Urothelium cell line (cell line): Measurements from ENCODE around the gene ARHGAP15.

ENCODE experiments used
- DNase-seq: peaks from one replicate; pipeline ENCODE4 v3.0.0; 2011; ENCODE audit warnings: low spot score, mixed read lengths
- FAIRE-seq: peaks from 2 replicates; lab custom pipeline; 2011; peaks lifted over from hg19 to GRCh38; lab: Jason Lieb, UNC

The ARHGAP15 gene

DNA sequence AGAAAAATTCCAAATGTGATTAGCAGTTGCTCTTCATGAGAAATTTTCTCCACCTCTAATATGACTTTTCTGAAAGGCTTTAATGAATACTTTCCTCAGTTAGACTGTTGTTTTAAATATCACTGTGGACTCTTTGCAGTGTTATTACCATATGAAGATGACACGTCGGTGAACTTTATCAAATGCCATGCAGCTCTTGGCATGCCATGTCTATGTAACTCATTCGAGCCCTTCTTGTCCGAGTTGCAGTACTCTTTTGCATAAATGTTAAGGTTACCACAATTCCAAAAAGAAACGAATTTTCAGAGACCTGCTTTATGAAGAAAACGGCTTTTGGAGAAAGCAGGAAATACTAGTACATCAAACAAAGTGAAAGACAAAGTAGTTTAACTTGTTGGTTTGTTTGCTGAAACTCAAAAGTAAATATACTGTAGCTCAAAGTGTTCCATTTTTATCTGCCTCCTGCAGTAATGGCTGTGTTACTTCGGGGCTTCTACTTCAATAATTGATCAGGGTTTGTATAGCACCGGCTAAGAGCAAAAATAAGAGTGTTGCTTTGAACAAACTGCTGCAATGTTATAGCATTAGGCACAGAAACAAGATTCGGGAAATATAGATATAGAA, 204.1 kb downstream of the ARHGAP15 start:
- DNase-seq (no peak), FAIRE-seq (no peak)

GRCh38 chr2:143333847-143334246, 204.6 kb downstream of the ARHGAP15 start:
- DNase-seq (no peak), FAIRE-seq (no peak)

DNA sequence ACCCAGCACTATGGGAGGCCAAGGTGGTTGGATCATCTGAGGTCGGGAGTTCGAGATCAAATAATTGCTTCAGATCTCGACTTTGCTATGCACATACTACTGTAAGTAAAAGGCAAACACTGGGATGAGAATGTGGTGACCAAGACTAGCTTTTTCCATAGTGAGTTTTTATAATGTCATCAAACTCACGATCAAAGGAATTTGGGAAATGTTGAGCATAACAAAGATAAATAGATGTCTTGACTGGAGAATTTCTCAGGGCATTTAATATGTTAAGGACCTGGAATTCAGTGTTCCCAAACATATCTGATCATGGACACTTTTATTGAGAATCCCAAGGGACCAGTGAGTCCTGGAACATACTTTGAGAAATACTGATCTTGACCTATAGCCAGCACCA, 205.6 kb downstream of the ARHGAP15 start:
- DNase-seq (no peak), FAIRE-seq (no peak)

- DNase-seq (no peak), FAIRE-seq (no peak)
These were observed 207.5 kb downstream of the ARHGAP15 start for GRCh38 chr2:143336719-143337210.

DNA sequence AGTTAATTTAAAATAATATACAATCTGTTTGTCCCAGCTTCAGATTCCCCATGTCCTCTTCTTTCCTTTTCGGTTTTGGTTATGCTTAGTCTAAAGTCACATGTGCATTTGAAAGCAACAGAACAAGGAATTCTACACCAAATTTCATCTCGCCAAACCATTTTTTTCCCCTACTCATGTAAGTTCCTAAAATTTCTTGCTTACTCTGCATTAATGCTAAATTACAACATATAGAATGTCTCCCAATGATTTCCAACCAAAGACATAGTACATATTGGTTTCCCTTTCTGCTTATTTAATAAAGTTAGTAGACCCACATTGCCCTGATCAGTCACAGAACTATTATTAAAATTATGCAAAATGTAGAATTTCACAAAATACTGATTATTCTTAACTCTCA, 212.3 kb downstream of the ARHGAP15 start:
- FAIRE-seq: no peak
- DNase-seq: no peak

DNA sequence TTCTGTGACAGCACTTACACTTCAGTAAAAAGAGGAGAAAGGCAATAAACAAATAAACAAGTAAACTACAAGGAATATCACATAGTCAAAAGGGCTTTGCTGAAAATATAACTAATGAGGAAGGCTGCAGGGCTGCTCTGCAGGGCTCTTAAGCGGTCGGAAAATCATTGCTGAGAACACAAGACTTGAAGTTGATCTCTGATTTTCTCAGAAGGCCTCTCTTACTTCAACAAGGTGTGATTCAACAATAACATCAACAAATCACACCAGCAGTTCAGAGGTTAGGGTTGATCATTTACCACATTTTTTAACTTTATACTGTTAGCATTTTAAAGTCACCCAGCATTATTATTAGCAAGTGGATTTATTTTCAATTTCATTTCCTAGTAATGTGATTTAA, 215.6 kb downstream of the ARHGAP15 start:
- DNase-seq (no peak), FAIRE-seq (no peak)

GRCh38 chr2:143345887-143346787, 216.9 kb downstream of the ARHGAP15 start:
- FAIRE-seq (no peak), DNase-seq (no peak)

GRCh38 chr2:143347271-143347695, 218.1 kb downstream of the ARHGAP15 start:
- DNase-seq (no peak), FAIRE-seq (no peak)

DNA sequence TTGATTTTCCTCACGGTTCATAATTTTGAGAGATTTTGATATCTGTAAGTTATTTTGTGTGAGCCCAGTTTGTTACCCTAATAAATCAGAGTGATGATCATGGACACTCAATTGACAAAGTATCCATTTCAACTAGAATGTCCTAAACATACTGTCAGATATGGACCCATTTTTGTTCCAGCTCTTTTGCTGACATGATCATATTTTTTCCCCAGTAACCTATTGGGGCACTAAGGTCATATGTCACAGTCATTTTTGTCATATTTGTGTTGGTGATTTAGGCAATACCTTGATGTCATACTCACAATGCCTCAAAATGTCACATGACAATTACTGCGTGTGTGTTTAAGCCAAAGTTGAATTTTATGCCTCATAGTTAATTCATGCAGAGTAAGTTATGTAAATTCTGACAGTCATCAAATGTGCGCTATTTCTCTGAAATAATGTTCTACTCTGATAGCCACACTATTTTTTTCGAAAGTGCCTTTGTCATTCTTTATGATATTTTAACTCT, 218.7 kb downstream of the ARHGAP15 start:
- DNase-seq (no peak), FAIRE-seq (no peak)

DNA sequence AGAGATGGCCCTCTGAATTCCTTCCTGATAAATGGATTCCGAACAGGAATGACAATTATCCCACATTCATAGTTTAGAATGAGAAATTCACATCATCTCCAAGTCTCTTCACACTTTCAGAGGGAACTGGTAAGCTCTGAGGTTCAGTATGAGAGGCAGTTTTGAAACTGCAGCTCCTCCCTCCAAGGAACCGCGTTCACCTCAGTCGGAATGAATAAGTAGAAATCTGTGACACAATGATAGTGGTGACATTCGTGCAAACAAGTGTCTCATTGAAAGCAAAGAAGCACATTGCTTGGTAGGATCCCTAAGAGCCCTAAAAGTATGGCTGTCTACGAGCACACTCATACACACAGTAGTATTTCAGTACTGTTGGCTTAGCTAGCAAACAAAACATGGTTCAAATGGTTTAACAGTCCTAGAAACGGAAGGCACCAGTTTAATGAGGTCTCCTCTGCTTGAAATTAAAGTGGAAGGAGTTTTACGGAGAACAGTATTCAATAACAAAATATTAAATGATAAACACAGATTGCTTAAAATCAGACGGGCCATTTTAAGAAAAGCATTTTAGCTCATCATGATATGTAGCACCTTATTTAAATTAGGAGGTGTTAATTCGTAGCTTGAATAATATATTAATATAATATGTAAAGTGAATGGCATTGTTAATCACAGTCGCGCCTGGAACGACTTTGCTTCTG, 225.0 kb downstream of the ARHGAP15 start:
- DNase-seq: no peak
- no peak for FAIRE-seq

DNA sequence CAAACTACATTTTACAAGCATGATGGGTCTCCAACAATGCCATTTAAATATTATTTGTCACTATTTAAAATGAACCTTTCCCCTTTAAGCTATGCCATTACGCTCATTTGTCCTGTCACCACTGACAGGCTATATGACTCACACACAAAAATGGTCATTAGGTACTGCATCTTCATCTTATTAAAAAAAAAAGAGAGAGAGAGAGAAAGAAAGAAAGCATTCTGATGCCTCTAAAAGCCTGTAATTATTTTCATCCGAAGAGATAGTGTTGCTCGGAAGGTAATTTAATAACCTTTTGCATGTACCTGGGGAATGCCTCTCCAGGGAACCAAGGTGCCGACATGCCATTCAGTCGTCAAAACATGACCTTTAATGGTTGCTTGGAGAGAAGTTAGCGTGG, 226.7 kb downstream of the ARHGAP15 start:
- DNase-seq (no peak), FAIRE-seq (no peak)

DNA sequence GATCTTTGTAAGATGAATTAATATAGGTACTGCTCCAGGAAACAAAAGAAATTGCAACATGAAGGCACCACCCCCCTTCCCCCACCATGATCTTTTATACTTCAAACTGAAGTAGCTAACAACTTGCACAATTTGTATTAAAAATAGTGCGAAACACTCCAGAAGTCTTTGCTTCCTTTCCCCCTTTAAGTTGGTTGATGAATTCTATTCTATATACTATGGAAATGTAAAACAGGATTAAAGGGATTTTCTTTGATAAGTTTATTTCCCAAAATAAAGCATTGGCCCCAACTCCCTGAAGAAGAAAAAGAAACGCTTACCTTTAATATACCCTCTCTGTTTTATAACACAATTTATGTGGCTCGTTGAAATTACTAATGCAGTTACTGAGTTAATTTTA, 227.1 kb downstream of the ARHGAP15 start:
- no peak for DNase-seq
- no peak for FAIRE-seq

DNA sequence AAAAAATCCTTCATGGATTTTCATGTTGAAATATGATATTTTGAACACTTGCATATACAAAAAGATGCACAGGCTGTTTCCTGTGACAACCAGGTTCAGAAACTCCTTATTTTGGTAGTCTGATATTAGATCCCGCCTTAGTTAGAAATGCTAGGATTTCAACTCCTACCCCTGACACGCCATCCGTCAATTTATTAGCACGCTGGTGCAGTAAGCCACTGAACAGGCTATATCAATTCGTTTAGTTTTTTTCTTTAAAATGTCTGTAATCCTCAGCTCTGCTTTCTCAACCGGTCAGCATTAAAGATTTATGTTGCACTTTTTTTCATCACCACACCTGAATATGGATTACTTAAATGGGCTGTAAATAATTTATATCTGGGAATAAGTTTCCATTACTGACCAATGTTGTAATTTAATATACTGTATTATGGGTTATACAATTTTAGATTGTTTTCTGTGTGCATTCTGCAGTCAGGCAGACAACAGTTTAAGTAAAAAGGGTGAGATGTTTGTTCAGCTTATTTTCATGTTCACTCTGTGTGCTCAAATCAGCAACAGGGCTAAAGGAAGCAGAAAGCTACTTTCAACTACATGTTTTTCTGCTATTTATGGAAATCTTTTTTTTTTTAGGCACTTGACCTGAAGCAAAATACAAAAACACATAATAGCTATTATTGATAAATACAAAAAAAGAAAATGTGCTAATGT, 227.7 kb downstream of the ARHGAP15 start:
- no peak for DNase-seq
- no peak for FAIRE-seq

- no peak for FAIRE-seq
- DNase-seq: no peak
These were observed 228.7 kb downstream of the ARHGAP15 start for GRCh38 chr2:143357966-143358365.

- FAIRE-seq: no peak
- no peak for DNase-seq
These were observed 232.1 kb downstream of the ARHGAP15 start for GRCh38 chr2:143361346-143361745.

DNA sequence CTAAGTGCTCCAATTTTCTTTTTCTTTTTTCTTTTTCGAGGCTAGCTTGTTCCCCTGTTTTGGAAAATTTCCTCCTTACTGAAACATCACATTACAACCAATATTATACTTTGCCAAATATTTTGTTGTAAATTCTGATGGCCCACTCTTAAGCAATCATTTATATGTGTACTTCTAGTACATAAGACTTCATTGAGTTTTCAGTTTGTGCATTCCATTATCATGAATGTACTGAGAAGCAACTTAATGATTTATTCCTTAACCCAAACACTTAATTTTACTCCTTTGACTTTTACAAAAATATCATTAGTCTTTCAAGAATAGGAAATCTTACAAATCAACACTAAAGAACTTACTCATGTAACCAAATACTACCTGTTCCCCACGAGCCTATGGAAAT, 242.4 kb downstream of the ARHGAP15 start:
- DNase-seq (no peak), FAIRE-seq (no peak)

DNA sequence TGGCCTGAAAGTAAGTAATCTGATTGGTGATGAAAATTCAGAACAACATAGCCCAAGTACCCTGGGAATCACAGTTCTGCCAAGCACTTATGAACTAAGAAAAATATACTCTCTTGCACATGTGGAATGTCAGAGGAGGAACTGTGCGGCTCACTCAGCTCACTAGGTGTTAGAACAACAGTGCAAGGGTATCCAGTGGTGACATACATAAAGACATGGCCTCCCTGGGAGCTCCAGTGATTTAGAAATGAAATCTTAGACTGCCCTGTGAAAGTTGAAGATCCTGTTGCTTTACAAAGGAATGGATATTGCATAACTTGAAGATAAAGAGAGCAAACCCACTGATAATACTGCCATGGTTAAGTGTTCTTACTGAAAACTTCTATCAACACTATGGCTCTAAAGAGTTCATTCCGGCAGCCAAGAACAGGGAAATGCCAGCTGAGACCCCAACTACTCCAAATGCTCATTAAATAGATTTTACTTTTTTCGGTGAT, 246.2 kb downstream of the ARHGAP15 start:
- DNase-seq (no peak), FAIRE-seq (no peak)

GRCh38 chr2:143378996-143379395, 249.8 kb downstream of the ARHGAP15 start:
- FAIRE-seq: no peak
- no peak for DNase-seq

GRCh38 chr2:143379955-143380354, 250.7 kb downstream of the ARHGAP15 start:
- FAIRE-seq: no peak
- DNase-seq: no peak

DNA sequence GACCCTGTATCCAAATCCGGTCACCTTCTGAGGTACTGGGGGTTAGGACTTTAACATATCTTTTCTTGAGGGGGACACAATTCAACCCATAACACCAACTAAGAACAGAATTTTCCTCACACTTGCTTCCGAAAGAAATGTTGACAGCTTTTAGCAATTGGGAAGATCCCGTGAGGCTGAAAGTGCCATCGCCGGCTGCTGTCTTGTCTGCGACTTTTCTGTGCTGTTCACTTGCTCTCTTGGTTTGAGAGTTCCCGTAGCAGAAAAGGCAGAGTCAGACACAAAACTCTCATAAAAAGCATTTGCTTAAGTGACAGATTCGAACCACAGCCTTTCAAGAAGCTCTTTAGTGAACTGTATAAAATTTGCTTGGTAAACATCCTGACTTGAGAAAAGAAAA, 253.4 kb downstream of the ARHGAP15 start:
- DNase-seq (no peak), FAIRE-seq (no peak)

DNA sequence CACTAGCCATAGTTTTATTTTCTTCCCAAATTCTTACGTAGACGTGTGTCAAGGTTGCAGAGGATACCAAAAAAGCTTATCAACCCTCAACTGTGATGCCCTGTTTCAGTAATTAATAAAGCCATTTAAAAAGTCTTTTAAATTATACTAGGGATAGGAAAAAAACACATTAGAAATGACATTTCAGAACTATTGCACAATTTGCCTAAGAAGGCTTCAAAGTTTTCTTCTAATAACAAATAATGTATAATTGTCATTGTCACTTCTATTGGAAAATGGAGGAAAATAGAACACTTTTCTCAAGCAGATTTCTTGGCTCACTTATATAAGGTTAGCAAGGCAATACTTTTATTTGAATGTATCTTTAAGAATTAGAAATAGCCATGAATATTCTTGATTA, 253.8 kb downstream of the ARHGAP15 start:
- FAIRE-seq (no peak), DNase-seq (no peak)
